HepG2 (cell line): ENCODE measurements around the gene COX4I2. TPM values are rescaled to one million over a fixed set of nuclear protein-coding genes. Genes with fewer than 3 reads are reported as not detected.

Experiments used
- CENPBD1 ChIP-seq: sonication (generic); formaldehyde crosslinking; IDR thresholded peaks from 2 replicates; pipeline ENCODE4 v1.8.0; 2022; ENCODE audit warnings: missing genetic modification reagents, low read depth, mild to moderate bottlenecking, borderline replicate concordance
- CENPT ChIP-seq: sonication (generic); formaldehyde crosslinking; IDR thresholded peaks from 2 replicates; pipeline ENCODE4 v1.8.0; 2022; ENCODE audit warnings: low read depth, mild to moderate bottlenecking, moderate library complexity, missing genetic modification reagents
- CREM ChIP-seq, 2 experiments: sonication (generic) in 1 of 2; formaldehyde crosslinking in 1 of 2; IDR thresholded peaks; 2 replicates each; pipeline versions ENCODE4 v1.4.0 to v1.6.1; 2016 to 2020; ENCODE audit warnings: antibody characterized with exemption in 1 of 2, mild to moderate bottlenecking in 1 of 2, missing genetic modification reagents in 1 of 2
- EHMT2 ChIP-seq: fragments of 200-600 bp; sonication (generic); IDR thresholded peaks from 2 replicates; pipeline ENCODE4 v1.7.0; 2017; ENCODE audit warnings: antibody characterized with exemption, low read depth, low read length, borderline replicate concordance
- HNRNPLL ChIP-seq: fragments of 200-400 bp; formaldehyde crosslinking; IDR thresholded peaks from 2 replicates; pipeline ENCODE4 v1.6.1; 2017; ENCODE audit warnings: mild to moderate bottlenecking, low read depth, low read length; ENCODE audit not compliant: poor library complexity, severe bottlenecking
- IRF9 ChIP-seq: sonication (generic); formaldehyde crosslinking; IDR thresholded peaks from 2 replicates; pipeline ENCODE4 v1.8.0; 2022; ENCODE audit warnings: missing genetic modification reagents, mild to moderate bottlenecking, borderline replicate concordance
- KDM5A ChIP-seq: fragments of 200-600 bp; sonication (generic); IDR thresholded peaks from 2 replicates; pipeline ENCODE4 v1.7.0; 2018; ENCODE audit warnings: antibody characterized with exemption, mild to moderate bottlenecking, low read length, borderline replicate concordance
- MXD1 ChIP-seq: sonication (generic); formaldehyde crosslinking; IDR thresholded peaks from 2 replicates; pipeline ENCODE4 v1.4.0; 2020; ENCODE audit warnings: mild to moderate bottlenecking, missing genetic modification reagents
- PRDM15 ChIP-seq: sonication (generic); formaldehyde crosslinking; IDR thresholded peaks from 2 replicates; pipeline ENCODE4 v1.4.0; 2020; ENCODE audit warnings: missing genetic modification reagents
- SOX13 ChIP-seq, 3 experiments: fragments of 450-650 bp in 1 of 3; sonication (generic) in 1 of 3; formaldehyde crosslinking in 1 of 3; IDR thresholded peaks in 2 of 3; conservative IDR thresholded peaks in 1 of 3; 2 replicates each; pipeline versions ENCODE4 v1.5.0 to v1.6.1; 2016 to 2020; ENCODE audit warnings: antibody characterized with exemption in 1 of 3, mild to moderate bottlenecking in 1 of 3, missing compliant biosample characterization in 1 of 3, missing genetic modification reagents in 1 of 3, moderate library complexity in 1 of 3
- SRSF4 ChIP-seq: fragments of 200-400 bp; formaldehyde crosslinking; IDR thresholded peaks from one replicate; pipeline ENCODE4 v1.6.1; 2018; ENCODE audit warnings: mild to moderate bottlenecking, low read depth, low read length, moderate library complexity; ENCODE audit not compliant: poor library complexity, severe bottlenecking
- THAP11 ChIP-seq: IDR thresholded peaks from 2 replicates; pipeline ENCODE4 v1.6.1; 2016; ENCODE audit warnings: missing biosample characterization, missing genetic modification reagents
- U2AF2 ChIP-seq: fragments of 200-400 bp; formaldehyde crosslinking; IDR thresholded peaks from 2 replicates; pipeline ENCODE4 v1.6.1; 2017; ENCODE audit warnings: low read depth, mild to moderate bottlenecking, low read length
- ZNF207 ChIP-seq: fragments of 450-650 bp; IDR thresholded peaks from 2 replicates; pipeline ENCODE4 v1.6.1; 2016; ENCODE audit warnings: antibody characterized with exemption, borderline replicate concordance
- ZNF337 ChIP-seq: sonication (generic); formaldehyde crosslinking; IDR thresholded peaks from 2 replicates; pipeline ENCODE4 v1.5.1; 2020; ENCODE audit warnings: missing genetic modification reagents, low read depth, mild to moderate bottlenecking, borderline replicate concordance
- ZNF552 ChIP-seq: sonication (generic); formaldehyde crosslinking; IDR thresholded peaks from 2 replicates; pipeline ENCODE4 v1.9.0; 2022; ENCODE audit warnings: missing genetic modification reagents, mild to moderate bottlenecking, borderline replicate concordance
- polyA plus RNA-seq, 8 experiments: library from polyadenylated mRNA; depleted of rRNA in 3 of 8; stranded (reverse) in 7 of 8; unstranded in 1 of 8; fragments of >200 nt; fragmentation: Illumina TruSeq in 4 of 8; extraction: Trizol in 4 of 8; gene quantifications; 2 replicates each; pipeline versions ENCODE4 v1.2.1 to v1.2.3, GENCODE V29; 2011 to 2016; ENCODE audit warnings: low read depth in 4 of 8, missing spikeins in 1 of 8, mixed read lengths in 1 of 8; ENCODE audit not compliant: insufficient read depth in 1 of 8
- total RNA-seq, 5 experiments: library from RNA; depleted of rRNA; stranded (reverse); fragments of >200 nt; fragmentation: Illumina TruSeq; extraction: Trizol; gene quantifications; 2 replicates each; pipeline ENCODE4 v1.2.3, GENCODE V29; 2016; ENCODE audit warnings: low read depth in 1 of 5
- TF ChIP-seq, protein P1 (sequence below): IDR thresholded peaks from 2 replicates; pipeline ENCODE4 v1.6.1; 2016; ENCODE audit warnings: control low read depth
- TF ChIP-seq, protein P2 (sequence below): sonication (generic); formaldehyde crosslinking; IDR thresholded peaks from 2 replicates; pipeline ENCODE4 v1.4.0; 2020; ENCODE audit warnings: missing genetic modification reagents, borderline replicate concordance

COX4I2 gene
- total and polyA plus RNA-seq, 2 of the 13 experiments (the other 11 are each of a cell fraction or from before 2014, with no cell fraction given), result 1.1 TPM; not detected in 1

DNA sequence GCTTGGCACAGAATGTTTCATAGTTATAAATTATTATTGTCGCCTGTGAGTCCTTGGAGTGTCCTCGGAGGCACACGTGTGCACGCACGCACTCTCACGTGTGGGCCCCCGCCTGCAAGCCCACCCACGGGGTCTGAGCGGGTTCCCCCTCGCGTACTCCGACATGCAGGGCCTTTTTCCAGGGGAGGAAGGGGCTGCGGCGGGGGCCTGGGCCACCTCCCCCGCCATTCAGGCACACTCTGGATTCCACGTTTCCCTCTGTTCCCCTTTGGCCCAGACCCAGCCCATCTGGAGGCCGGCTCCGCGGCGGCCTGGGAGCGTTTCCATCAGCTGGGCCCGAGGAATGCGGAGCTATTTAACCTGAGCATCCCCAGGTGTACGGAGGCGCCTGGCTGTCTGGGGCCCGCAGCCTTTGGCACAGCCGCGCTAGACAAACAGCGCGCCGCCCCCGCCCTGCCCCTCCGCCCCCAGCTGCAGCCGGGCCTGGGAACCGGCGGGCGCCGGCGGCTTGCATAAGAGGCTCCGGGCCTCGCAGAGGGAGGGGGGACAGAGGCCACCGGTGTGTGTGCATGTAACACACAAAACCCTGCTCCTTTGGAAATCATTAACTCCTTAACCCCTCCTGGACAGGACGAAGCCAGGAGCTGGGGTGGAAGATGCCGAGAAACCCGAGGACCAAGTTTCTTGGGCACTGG lies 29.3 kb upstream of the COX4I2 start (continued):
- TF ChIP-seq, protein P1, sequence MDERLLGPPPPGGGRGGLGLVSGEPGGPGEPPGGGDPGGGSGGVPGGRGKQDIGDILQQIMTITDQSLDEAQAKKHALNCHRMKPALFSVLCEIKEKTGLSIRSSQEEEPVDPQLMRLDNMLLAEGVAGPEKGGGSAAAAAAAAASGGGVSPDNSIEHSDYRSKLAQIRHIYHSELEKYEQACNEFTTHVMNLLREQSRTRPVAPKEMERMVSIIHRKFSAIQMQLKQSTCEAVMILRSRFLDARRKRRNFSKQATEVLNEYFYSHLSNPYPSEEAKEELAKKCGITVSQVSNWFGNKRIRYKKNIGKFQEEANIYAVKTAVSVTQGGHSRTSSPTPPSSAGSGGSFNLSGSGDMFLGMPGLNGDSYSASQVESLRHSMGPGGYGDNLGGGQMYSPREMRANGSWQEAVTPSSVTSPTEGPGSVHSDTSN (CRISPR knock-in tag), result peak; percentile 54; the same call in 1 of the 2 replicates
- TF ChIP-seq HNRNPLL (peak; percentile 94), CREM (IDR thresholded peaks at IDR 0.05) (peak; percentile 90), CREM (CRISPR knock-in tag; IDR thresholded peaks at IDR 0.05) (no peak), U2AF2 (no peak), ZNF207 (no peak), SRSF4 (no peak), THAP11 (CRISPR knock-in tag) (peak; percentile 88), IRF9 (CRISPR knock-in tag) (peak; percentile 98), EHMT2 (no peak), ZNF552 (CRISPR knock-in tag) (peak; percentile 99), SOX13 (IDR thresholded peaks at IDR 0.05) (peak; percentile 89), SOX13 (CRISPR knock-in tag; conservative IDR thresholded peaks at IDR 0.05 in 1 of 2, IDR thresholded peaks at IDR 0.05 in 1 of 2) (peak; percentile 94 to 98; a peak in 3 of 4 replicates), KDM5A (no peak), CENPBD1 (CRISPR knock-in tag) (peak; percentile 38; the same call in 1 of the 2 replicates), MXD1 (peak; percentile 95), CENPT (CRISPR knock-in tag) (peak; percentile 67), ZNF337 (CRISPR knock-in tag) (peak; percentile 97), PRDM15 (peak; percentile 86)
- TF ChIP-seq, protein P2, sequence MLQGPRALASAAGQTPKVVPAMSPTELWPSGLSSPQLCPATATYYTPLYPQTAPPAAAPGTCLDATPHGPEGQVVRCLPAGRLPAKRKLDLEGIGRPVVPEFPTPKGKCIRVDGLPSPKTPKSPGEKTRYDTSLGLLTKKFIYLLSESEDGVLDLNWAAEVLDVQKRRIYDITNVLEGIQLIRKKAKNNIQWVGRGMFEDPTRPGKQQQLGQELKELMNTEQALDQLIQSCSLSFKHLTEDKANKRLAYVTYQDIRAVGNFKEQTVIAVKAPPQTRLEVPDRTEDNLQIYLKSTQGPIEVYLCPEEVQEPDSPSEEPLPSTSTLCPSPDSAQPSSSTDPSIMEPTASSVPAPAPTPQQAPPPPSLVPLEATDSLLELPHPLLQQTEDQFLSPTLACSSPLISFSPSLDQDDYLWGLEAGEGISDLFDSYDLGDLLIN (CRISPR knock-in tag), result peak; percentile 98
